Left ventricle myocardium inferior (tissue), 1 donor: ENCODE measurements around the gene PLCD3. TPM values are rescaled to one million over a fixed set of nuclear protein-coding genes. Genes with fewer than 3 reads are reported as not detected.

ENCODE experiments used
- DNase-seq: peaks from one replicate; pipeline ENCODE4 v3.0.0-alpha.2; 2020
- H3K27ac ChIP-seq: fragments of 200-600 bp; replicated peaks from 2 replicates; pipeline ENCODE4 v1.8.0; 2021
- H3K27me3 ChIP-seq: fragments of 200-600 bp; 2 replicates; pipeline ENCODE4 v1.8.0; 2021; ENCODE audit warnings: low read depth
- H3K36me3 ChIP-seq: fragments of 200-600 bp; 2 replicates; pipeline ENCODE4 v1.8.0; 2021
- H3K4me1 ChIP-seq: fragments of 200-600 bp; 2 replicates; pipeline ENCODE4 v1.8.0; 2021
- H3K4me3 ChIP-seq: fragments of 200-600 bp; 2 replicates; pipeline ENCODE4 v1.8.0; 2021; ENCODE audit warnings: mild to moderate bottlenecking, moderate library complexity
- H3K9me3 ChIP-seq: fragments of 200-600 bp; replicated peaks from 2 replicates; pipeline ENCODE4 v1.8.0; 2021
- intact Hi-C: fragments of 100-400 bp; cut with micrococcal nuclease; formaldehyde crosslinking; loops from one replicate; pipeline ENCODE4 v1.11.0; 2022
- total RNA-seq: library from RNA; stranded (reverse); fragmentation: NEBNext Ultra II Directional; extraction: Animal tissue kit (Norgen Biotek cat#: 25700); gene quantifications from one replicate; pipeline ENCODE4 v1.2.1, GENCODE V29; 2021
- TF ChIP-seq, protein P1 (sequence below): fragments of 200-600 bp; IDR thresholded peaks from 2 replicates; pipeline ENCODE4 v1.8.0; 2021; ENCODE audit warnings: antibody characterized with exemption, mild to moderate bottlenecking, borderline replicate concordance
- donor health status: DM: no; HTN: yes; CAD: no; lungs with severe emphysema.

PLCD3 gene
- total RNA-seq, 1 donor from 2014 or later, result 146 TPM

DNA sequence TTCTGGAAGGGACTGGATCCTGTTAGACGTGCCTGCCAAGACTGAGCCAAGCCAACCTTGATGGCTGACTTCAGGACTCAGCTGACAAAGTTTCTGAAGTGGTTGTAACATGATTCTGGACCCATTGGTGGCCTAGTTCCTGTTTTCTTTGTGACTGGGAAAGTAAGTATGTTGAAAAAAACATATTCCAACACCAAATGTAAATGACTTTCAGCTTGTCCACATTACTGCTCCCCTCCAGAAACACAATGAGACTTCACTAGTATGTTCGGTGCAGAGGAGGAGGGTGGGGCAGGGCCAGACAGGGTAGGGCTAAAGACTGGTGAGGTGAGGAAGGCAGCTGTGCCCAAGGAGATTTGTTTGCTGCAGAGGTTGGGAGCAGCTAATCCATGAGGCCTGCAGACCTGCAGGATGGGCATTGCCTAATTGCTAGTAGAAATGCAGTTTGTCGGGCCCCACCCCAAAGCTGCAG is 44.8 kb downstream of the PLCD3 start:
- Histone ChIP-seq H3K36me3 (peaks cover 91% of the 10 kb centered on the region), H3K4me1 (peaks cover 42% of the 10 kb centered on the region), H3K27me3 (no peaks in the 10 kb centered on the region), H3K4me3 (no peak overlapping the region), H3K9me3 (no peaks in the 10 kb centered on the region), H3K27ac (peak overlapping the region; percentile 67)
- DNase-seq, result no peak
- intact Hi-C loops, result no loop called here
- TF ChIP-seq, protein P1, sequence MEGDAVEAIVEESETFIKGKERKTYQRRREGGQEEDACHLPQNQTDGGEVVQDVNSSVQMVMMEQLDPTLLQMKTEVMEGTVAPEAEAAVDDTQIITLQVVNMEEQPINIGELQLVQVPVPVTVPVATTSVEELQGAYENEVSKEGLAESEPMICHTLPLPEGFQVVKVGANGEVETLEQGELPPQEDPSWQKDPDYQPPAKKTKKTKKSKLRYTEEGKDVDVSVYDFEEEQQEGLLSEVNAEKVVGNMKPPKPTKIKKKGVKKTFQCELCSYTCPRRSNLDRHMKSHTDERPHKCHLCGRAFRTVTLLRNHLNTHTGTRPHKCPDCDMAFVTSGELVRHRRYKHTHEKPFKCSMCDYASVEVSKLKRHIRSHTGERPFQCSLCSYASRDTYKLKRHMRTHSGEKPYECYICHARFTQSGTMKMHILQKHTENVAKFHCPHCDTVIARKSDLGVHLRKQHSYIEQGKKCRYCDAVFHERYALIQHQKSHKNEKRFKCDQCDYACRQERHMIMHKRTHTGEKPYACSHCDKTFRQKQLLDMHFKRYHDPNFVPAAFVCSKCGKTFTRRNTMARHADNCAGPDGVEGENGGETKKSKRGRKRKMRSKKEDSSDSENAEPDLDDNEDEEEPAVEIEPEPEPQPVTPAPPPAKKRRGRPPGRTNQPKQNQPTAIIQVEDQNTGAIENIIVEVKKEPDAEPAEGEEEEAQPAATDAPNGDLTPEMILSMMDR, result no peak

DNA sequence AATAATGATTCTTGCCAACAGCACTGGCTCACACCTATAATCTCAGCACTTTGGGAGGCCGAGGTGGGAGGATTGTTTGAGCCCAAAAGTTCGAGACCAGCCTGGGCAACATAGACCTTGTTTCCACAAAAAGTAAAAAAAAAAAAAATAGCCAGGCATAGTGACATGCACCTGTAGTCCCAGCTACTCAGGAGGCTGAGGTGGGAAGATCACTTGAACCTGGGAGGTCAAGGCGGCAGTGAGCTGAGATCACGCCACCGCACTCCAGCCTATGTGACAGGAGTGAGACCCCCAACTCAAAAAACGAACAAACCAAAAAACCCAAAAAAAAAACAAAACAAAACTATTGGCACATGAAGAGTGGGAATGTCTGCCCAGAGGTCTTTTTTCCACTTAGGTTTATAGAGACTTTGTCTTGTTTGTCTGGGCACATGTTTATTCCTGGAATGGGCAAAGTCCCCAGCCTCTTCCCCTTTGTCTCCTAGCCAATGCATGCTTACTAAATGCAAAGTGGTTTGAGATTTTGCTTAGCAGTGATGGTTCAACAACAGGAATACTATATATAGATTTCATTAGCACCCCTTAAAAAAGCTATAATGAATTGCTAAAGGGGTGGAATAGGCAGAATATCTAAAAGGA is 45.3 kb downstream of the PLCD3 start:
- Histone ChIP-seq H3K9me3 (no peaks in the 10 kb centered on the region), H3K27me3 (no peaks in the 10 kb centered on the region)

DNA sequence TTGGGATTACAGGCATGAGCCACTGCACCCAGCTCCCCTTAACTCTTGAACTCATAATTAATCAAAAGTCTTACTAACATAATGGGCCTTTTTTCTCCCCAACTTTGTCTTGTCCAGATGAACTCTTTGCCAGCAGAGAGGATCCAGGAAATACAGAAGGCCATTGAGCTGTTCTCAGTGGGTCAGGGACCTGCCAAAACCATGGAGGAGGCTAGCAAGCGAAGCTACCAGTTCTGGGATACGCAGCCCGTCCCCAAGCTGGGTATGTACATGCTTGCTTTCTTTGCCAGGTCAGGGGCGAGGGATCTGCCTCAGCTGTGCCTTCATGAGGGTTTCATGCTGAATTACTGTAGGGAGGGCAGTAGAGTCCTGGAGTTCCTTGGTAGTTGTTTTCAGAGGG is 45.9 kb downstream of the PLCD3 start:
- peaks cover 37% of the 10 kb centered on the region for H3K4me1 ChIP-seq
- TF ChIP-seq, protein P1, result no peak
- no peak for DNase-seq
- H3K4me3 ChIP-seq, result no peak overlapping the region
- intact Hi-C loops, result no loop called here
- H3K27me3 ChIP-seq, result no peaks in the 10 kb centered on the region
- no peaks in the 10 kb centered on the region for H3K9me3 ChIP-seq
- H3K36me3 ChIP-seq, result peaks cover 95% of the 10 kb centered on the region
- H3K27ac ChIP-seq, result peak overlapping the region; percentile 67

More for the DNA sequence above, 45.3 kb downstream of the PLCD3 start:
- Histone ChIP-seq H3K4me1 (peaks cover 37% of the 10 kb centered on the region), H3K36me3 (peaks cover 93% of the 10 kb centered on the region), H3K27ac (peak overlapping the region; percentile 67), H3K4me3 (no peak overlapping the region)
- intact Hi-C loops, result no loop called here
- no peak for DNase-seq
- TF ChIP-seq, protein P1, result no peak

DNA sequence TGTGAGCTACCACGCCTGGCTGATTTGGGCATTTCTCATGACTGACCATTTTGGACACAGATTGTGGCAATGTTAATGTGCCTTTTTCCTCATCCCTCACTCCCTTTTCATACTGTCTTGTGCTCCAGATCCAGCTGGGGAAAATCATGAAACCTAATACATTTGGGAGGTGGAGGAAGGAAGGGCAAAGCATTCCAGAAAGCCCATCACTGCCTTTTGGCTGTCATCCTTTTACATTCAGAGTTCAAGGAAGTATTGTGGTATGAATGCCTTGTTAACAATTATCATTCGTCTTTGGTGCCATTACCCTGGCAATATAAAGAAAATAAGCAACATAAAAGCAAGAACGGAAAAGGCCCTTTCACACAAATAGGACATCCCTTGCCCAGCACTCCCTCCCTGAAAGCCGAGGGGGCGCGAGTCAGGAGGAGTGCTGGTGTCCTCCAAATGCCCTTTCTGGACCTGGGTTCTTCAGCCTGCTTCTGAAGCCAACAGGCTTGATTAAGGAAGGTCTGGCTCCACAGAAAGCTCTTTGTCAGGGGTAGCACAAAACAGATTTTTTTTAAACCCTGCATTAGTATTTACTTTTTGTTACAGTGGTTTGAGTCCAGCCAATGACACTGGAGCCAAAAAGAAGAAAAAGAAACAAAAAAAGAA is 51.1 kb downstream of the PLCD3 start:
- DNase-seq, result no peak
- intact Hi-C loops, result no loop called here
- Histone ChIP-seq H3K27ac (peak overlapping the region; percentile 50), H3K36me3 (peaks cover 80% of the 10 kb centered on the region), H3K27me3 (no peaks in the 10 kb centered on the region), H3K4me3 (no peak overlapping the region), H3K9me3 (no peaks in the 10 kb centered on the region), H3K4me1 (peaks cover 38% of the 10 kb centered on the region)
- TF ChIP-seq, protein P1, result no peak

DNA sequence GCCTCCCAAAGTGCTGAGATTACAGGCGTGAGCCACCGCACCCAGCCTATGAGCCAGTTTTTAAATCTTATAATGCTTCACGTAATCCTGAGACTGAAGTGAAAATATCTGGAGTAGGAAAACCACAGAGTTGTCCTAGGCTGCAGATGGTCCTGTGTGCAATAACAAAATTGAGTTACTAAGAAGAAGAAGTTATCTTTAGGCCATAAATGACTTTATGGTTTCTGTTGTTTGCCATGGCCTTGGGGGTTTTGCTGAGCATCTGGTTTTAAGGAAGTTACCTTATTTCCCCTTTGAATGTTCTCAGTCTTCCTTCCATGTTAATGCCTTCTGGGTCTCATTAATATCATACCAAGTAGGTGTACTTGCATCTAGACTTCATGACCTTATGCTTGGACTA is 54.7 kb downstream of the PLCD3 start:
- intact Hi-C loops, result no loop called here
- DNase-seq, result no peak
- Histone ChIP-seq H3K27me3 (no peaks in the 10 kb centered on the region), H3K27ac (no peak overlapping the region), H3K36me3 (peaks cover 70% of the 10 kb centered on the region), H3K4me3 (no peak overlapping the region), H3K4me1 (peaks cover 61% of the 10 kb centered on the region), H3K9me3 (no peaks in the 10 kb centered on the region)
- TF ChIP-seq, protein P1, result no peak
